IMR-90 (cell line): ENCODE data around the gene EYS. TPM values are rescaled to one million over a fixed set of nuclear protein-coding genes. Genes with fewer than 3 reads are reported as not detected.

ENCODE experiments used
- ATAC-seq: fragments of 200-7000 bp; cut with Tn5 transposase; 2 replicates; pipeline ENCODE4 v1.9.1; 2020; ENCODE audit warnings: low read depth, mild to moderate bottlenecking, moderate library complexity
- BruUV-seq: library from RNA; stranded (reverse); fragments of 400-500 nt; replicated peaks from 2 replicates; lab custom pipeline; 2021; lab: Mats Ljungman, UMichigan
- CTCF ChIA-PET: fragments of 300-600 bp; formaldehyde crosslinking; extraction: SDS; loops from one replicate; lab custom pipeline; 2021; ENCODE audit warnings: antibody characterized with exemption; lab: Yijun Ruan, JAX
- POLR2A ChIA-PET: fragments of 300-600 bp; sonication (Branson Sonifier 250); formaldehyde crosslinking; loops from one replicate; lab custom pipeline; 2022; ENCODE audit warnings: antibody characterized with exemption; ENCODE audit not compliant: unreplicated experiment; lab: Charles Lee
- DNase-seq: peaks from one replicate; pipeline ENCODE4 v3.0.0; 2013
- H2AFZ ChIP-seq: replicated peaks from 2 replicates; pipeline ENCODE3; 2013; ENCODE audit warnings: low read length, mild to moderate bottlenecking; ENCODE audit not compliant: poor library complexity
- H2AK5ac ChIP-seq: 2 replicates; pipeline ENCODE4 v1.6.1; 2013; ENCODE audit warnings: low read depth, low read length, inconsistent platforms
- H2AK9ac ChIP-seq: replicated peaks from 2 replicates; pipeline ENCODE3; 2013; ENCODE audit warnings: mild to moderate bottlenecking, low read depth, low read length, moderate library complexity; ENCODE audit not compliant: poor library complexity
- H2BK120ac ChIP-seq: 2 replicates; pipeline ENCODE4 v1.6.1; 2013; ENCODE audit warnings: low read depth, low read length, inconsistent platforms
- H2BK15ac ChIP-seq: 3 replicates; pipeline ENCODE4 v1.6.1; 2013; ENCODE audit warnings: low read depth, low read length, inconsistent platforms
- H2BK20ac ChIP-seq: 2 replicates; pipeline ENCODE4 v1.6.1; 2013; ENCODE audit warnings: low read depth, mild to moderate bottlenecking, inconsistent platforms, low read length, moderate library complexity
- H2BK5ac ChIP-seq: 2 replicates; pipeline ENCODE4 v1.6.1; 2013; ENCODE audit warnings: mild to moderate bottlenecking, low read depth, low read length, inconsistent platforms; ENCODE audit not compliant: poor library complexity, severe bottlenecking
- H3K14ac ChIP-seq: replicated peaks from 2 replicates; pipeline ENCODE4 v1.6.1; 2013; ENCODE audit warnings: low read depth, low read length, inconsistent platforms
- H3K18ac ChIP-seq: 2 replicates; pipeline ENCODE4 v1.6.1; 2013; ENCODE audit warnings: low read depth, low read length, control low read depth
- H3K23ac ChIP-seq: 2 replicates; pipeline ENCODE4 v1.6.1; 2013; ENCODE audit warnings: low read depth, low read length, inconsistent platforms
- H3K27ac ChIP-seq: 2 replicates; pipeline ENCODE4 v1.5.1; 2013; ENCODE audit warnings: mild to moderate bottlenecking, control low read depth, low read length; ENCODE audit not compliant: insufficient read depth
- H3K27me3 ChIP-seq: 2 replicates; pipeline ENCODE4 v1.6.1; 2013; ENCODE audit warnings: low read length; ENCODE audit not compliant: control insufficient read depth, insufficient read depth
- H3K36me3 ChIP-seq: 2 replicates; pipeline ENCODE4 v1.6.1; 2013; ENCODE audit warnings: low read length, mixed read lengths; ENCODE audit not compliant: control insufficient read depth, insufficient read depth
- H3K4ac ChIP-seq: 2 replicates; pipeline ENCODE4 v1.6.1; 2013; ENCODE audit warnings: low read depth, low read length, inconsistent platforms
- H3K4me1 ChIP-seq: 2 replicates; pipeline ENCODE4 v1.6.1; 2013; ENCODE audit warnings: low read length, mixed read lengths; ENCODE audit not compliant: control insufficient read depth, insufficient read depth
- H3K4me2 ChIP-seq: 2 replicates; pipeline ENCODE4 v1.6.1; 2013; ENCODE audit warnings: low read depth, mild to moderate bottlenecking, control low read depth, low read length, moderate library complexity
- H3K4me3 ChIP-seq: 2 replicates; pipeline ENCODE4 v1.5.1; 2013; ENCODE audit warnings: low read depth, mild to moderate bottlenecking, control low read depth, low read length, moderate library complexity; ENCODE audit not compliant: insufficient read depth
- H3K56ac ChIP-seq: 2 replicates; pipeline ENCODE4 v1.6.1; 2013; ENCODE audit warnings: low read length, inconsistent platforms; ENCODE audit not compliant: insufficient read depth; ENCODE audit errors: extremely low read depth
- H3K79me1 ChIP-seq, 2 experiments: 2 replicates each; pipeline ENCODE4 v1.6.1; 2013; ENCODE audit warnings: low read length in 2 of 2, inconsistent platforms in 1 of 2, low read depth in 1 of 2
- H3K9ac ChIP-seq: 2 replicates; pipeline ENCODE4 v1.6.1; 2013; ENCODE audit warnings: low read depth, low read length, control low read depth
- H3K9me1 ChIP-seq: 2 replicates; pipeline ENCODE4 v1.6.1; 2013; ENCODE audit warnings: low read length, inconsistent platforms; ENCODE audit not compliant: insufficient read depth
- H3K9me3 ChIP-seq: 2 replicates; pipeline ENCODE4 v1.6.1; 2013; ENCODE audit warnings: low read length; ENCODE audit not compliant: control insufficient read depth, insufficient read depth
- H4K20me1 ChIP-seq: 2 replicates; pipeline ENCODE4 v1.6.1; 2013; ENCODE audit warnings: low read length, inconsistent platforms; ENCODE audit not compliant: insufficient read depth
- H4K5ac ChIP-seq: 2 replicates; pipeline ENCODE4 v1.6.1; 2013; ENCODE audit warnings: mild to moderate bottlenecking, low read depth, low read length, control low read depth
- H4K8ac ChIP-seq, 2 experiments: 2 replicates each; pipeline ENCODE4 v1.6.1; 2013; ENCODE audit warnings: low read depth in 2 of 2, low read length in 2 of 2, control low read depth in 1 of 2, inconsistent platforms in 1 of 2
- H4K91ac ChIP-seq: 2 replicates; pipeline ENCODE4 v1.6.1; 2013; ENCODE audit warnings: low read depth, low read length, inconsistent platforms; ENCODE audit not compliant: insufficient read depth
- BHLHE40 ChIP-seq: fragments of 150-350 bp; IDR thresholded peaks from 2 replicates; pipeline ENCODE4 v1.6.1; 2016; ENCODE audit warnings: mild to moderate bottlenecking, low read depth, low read length
- CHD1 ChIP-seq: IDR thresholded peaks from 2 replicates; pipeline ENCODE4 v1.6.1; 2012; ENCODE audit warnings: low read depth, low read length, improper control_type of control experiment
- CTCF ChIP-seq: conservative IDR thresholded peaks from 2 replicates; pipeline ENCODE4 v1.5.1; 2012; ENCODE audit warnings: mild to moderate bottlenecking, low read depth, low read length, improper control_type of control experiment
- FOS ChIP-seq: fragments of 150-350 bp; IDR thresholded peaks from 2 replicates; pipeline ENCODE4 v1.6.1; 2016; ENCODE audit warnings: low read depth, low read length
- MAFK ChIP-seq: IDR thresholded peaks from 2 replicates; pipeline ENCODE4 v1.6.1; 2012; ENCODE audit warnings: low read depth, low read length, improper control_type of control experiment
- MAZ ChIP-seq: IDR thresholded peaks from 2 replicates; pipeline ENCODE4 v1.6.1; 2012; ENCODE audit warnings: low read depth, mild to moderate bottlenecking, low read length, improper control_type of control experiment, moderate library complexity, borderline replicate concordance
- MXI1 ChIP-seq: IDR thresholded peaks from 2 replicates; pipeline ENCODE4 v1.6.1; 2012; ENCODE audit warnings: low read depth, mild to moderate bottlenecking, low read length, moderate library complexity, borderline replicate concordance
- POLR2A ChIP-seq: IDR thresholded peaks from 2 replicates; pipeline ENCODE4 v1.6.1; 2012; ENCODE audit warnings: mild to moderate bottlenecking, low read depth, low read length
- RAD21 ChIP-seq: IDR thresholded peaks from 2 replicates; pipeline ENCODE4 v1.6.1; 2012; ENCODE audit warnings: low read length, improper control_type of control experiment
- RFX5 ChIP-seq: IDR thresholded peaks from 2 replicates; pipeline ENCODE4 v1.8.0; 2012; ENCODE audit warnings: low read depth, mild to moderate bottlenecking, low read length, moderate library complexity
- SMC3 ChIP-seq: fragments of 150-350 bp; IDR thresholded peaks from 2 replicates; pipeline ENCODE4 v1.6.1; 2016; ENCODE audit warnings: low read depth, mild to moderate bottlenecking, antibody characterized with exemption, low read length, moderate library complexity
- WGBS, 2 experiments: methylation state at CpG; one replicate each; pipeline versions ENCODE4 v1.1.5 to v1.1.7; 2013; ENCODE audit warnings: missing lambda C conversion rate in 2 of 2; ENCODE audit not compliant: insufficient read length in 1 of 2; ENCODE audit errors: extremely low coverage in 2 of 2; 5-methylcytosine and 5-hydroxymethylcytosine counted together
- dilution Hi-C: fragments of 300-500 bp; cut with HindIII; formaldehyde crosslinking; loops from one replicate; pipeline ENCODE4 v1.14.3; 2018; ENCODE audit warnings: low sequenced_read_pairs; ENCODE audit not compliant: unreplicated experiment
- in situ Hi-C: fragments of 300-500 bp; cut with MboI; formaldehyde crosslinking; loops from 3 replicates; pipeline ENCODE4 v1.14.3; 2019; ENCODE audit warnings: low sequenced_read_pairs, inconsistent platforms, mixed read lengths
- intact Hi-C: fragments of 100-400 bp; cut with micrococcal nuclease; formaldehyde crosslinking; loops from 2 replicates; pipeline ENCODE4 v1.10.0; 2022
- polyA plus RNA-seq, 3 experiments: library from polyadenylated mRNA; depleted of rRNA; stranded (reverse); fragments of >200 nt; gene quantifications; 2 replicates each; pipeline ENCODE4 v1.2.3, GENCODE V29; 2012; ENCODE audit warnings: low replicate concordance in 1 of 3
- total RNA-seq: library from RNA; depleted of rRNA; stranded (reverse); fragments of >200 nt; gene quantifications from 2 replicates; pipeline ENCODE4 v1.2.3, GENCODE V29; 2012

The EYS gene
- total and polyA plus RNA-seq, 2 of the 4 experiments (the other 2 are of a cell fraction) = under 0.01 TPM; not detected in 1

DNA sequence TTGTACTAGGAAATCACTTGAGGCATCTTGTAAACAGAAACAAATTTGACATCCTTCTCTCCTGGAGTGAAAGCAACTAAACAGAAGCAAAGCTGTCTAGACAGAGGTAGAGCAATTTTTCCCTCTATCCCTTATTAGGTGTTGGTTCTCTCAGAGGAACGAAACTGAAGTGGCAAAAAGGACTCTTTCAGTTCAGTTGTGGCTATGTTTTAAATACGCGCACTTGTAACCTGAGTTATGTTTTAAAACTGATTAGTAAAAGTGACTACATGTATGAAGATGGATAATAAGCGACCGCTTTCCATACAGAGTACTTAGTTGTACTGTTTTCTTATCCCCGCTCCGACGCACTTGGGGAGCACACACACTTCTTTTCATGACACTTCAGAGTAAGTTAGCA is 1520.4 kb downstream of the EYS start:
- ATAC-seq (no peak), DNase-seq (no peak)
- no peaks in the 10 kb centered on the region for H3K9me1 ChIP-seq
- no peak overlapping the region for H2BK15ac ChIP-seq
- H3K4me2 ChIP-seq = peak overlapping the region; percentile 41; the same call in 1 of the 2 replicates
- H2AK5ac ChIP-seq = no peak overlapping the region
- H3K14ac ChIP-seq = no peak overlapping the region
- POLR2A ChIA-PET = no interaction called here
- no peak overlapping the region for H3K4ac ChIP-seq
- no peaks in the 10 kb centered on the region for H4K20me1 ChIP-seq
- no peak overlapping the region for H3K56ac ChIP-seq
- intact Hi-C loops (no loop called here), in situ Hi-C loops (no loop called here), dilution Hi-C loops (no loop called here)
- no CpG with 5 or more reads among the region's 8 CpGs for WGBS, 2 experiments
- TF ChIP-seq SMC3 = no peak
- no peak for TF ChIP-seq FOS
- no peak for TF ChIP-seq MXI1
- TF ChIP-seq POLR2A = no peak
- TF ChIP-seq CTCF = no peak
- no peak for TF ChIP-seq BHLHE40
- no peak for TF ChIP-seq CHD1
- no peak for TF ChIP-seq MAFK
- no peak for TF ChIP-seq RFX5
- TF ChIP-seq MAZ = no peak
- TF ChIP-seq RAD21 = no peak
- no peak overlapping the region for H3K18ac ChIP-seq
- no peak overlapping the region for H2BK120ac ChIP-seq
- no peaks in the 10 kb centered on the region for H3K79me1 ChIP-seq
- H2BK20ac ChIP-seq = no peak overlapping the region
- no peak overlapping the region for H3K4me3 ChIP-seq
- no TSS peak for BruUV-seq
- H3K36me3 ChIP-seq = no peaks in the 10 kb centered on the region
- H3K23ac ChIP-seq = no peak overlapping the region
- CTCF ChIA-PET = no interaction called here
- H3K27ac ChIP-seq = no peak overlapping the region
- no peak overlapping the region for H3K9ac ChIP-seq
- no peak overlapping the region for H4K8ac ChIP-seq
- no peaks in the 10 kb centered on the region for H3K9me3 ChIP-seq
- H2BK5ac ChIP-seq = no peak overlapping the region
- no peak overlapping the region for H2AFZ ChIP-seq
- no peaks in the 10 kb centered on the region for H3K27me3 ChIP-seq
- H4K91ac ChIP-seq = no peak overlapping the region
- H2AK9ac ChIP-seq = no peak overlapping the region
- no peaks in the 10 kb centered on the region for H3K4me1 ChIP-seq
- H4K5ac ChIP-seq = no peak overlapping the region
